ENCODE data around the gene KPNB1. TPM values are rescaled to one million over a fixed set of nuclear protein-coding genes. Genes with fewer than 3 reads are reported as not detected.
A peak's percentile ranks its signal among the peaks of the same experiment; 100 is the strongest.

KPNB1 gene
- polyA plus RNA-seq, 3 donors: 5.8 to 83.3 (median 13.2) TPM

DNA sequence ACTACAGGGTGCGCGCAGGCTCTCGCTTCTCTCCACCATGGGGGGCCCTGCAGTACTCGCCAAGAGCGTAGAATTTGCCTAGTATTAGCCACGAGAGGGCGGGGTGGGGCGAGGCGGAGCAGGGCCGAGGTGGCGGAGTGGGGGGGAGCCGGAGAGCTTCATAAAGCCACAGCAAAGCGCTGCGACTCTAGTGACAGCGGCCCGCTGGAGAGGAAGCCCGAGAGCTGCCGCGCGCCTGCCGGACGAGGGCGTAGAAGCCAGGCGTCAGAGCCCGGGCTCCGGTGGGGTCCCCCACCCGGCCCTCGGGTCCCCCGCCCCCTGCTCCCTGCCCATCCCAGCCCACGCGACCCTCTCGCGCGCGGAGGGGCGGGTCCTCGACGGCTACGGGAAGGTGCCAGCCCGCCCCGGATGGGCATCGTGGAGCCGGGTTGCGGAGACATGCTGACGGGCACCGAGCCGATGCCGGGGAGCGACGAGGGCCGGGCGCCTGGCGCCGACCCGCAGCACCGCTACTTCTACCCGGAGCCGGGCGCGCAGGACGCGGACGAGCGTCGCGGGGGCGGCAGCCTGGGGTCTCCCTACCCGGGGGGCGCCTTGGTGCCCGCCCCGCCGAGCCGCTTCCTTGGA, 83.4 kb downstream of the KPNB1 start, which contains the start of gene TBX21:
TBX21 (plus strand) TSS at position 190 of the 627 bp plus-strand sequence; CDS start at position 409, 219 bp downstream.
- Mint-ChIP-seq H3K4me1 (peaks cover 12% of the 10 kb centered on the region), H3K27ac (peak within 1 kb of the TSS in 2 of 7 donors; percentile 31 to 73), H3K4me3 (peak within 1 kb of the TSS; percentile 74 to 94), H3K9me3 (peaks cover 0 to 14% (median 5%) of the 10 kb centered on the region in 7 donors), H3K36me3 (peaks cover 2 to 7% of the 10 kb centered on the region in 2 donors), H3K27me3 (ENCODE audit: low read depth in 3 of 3) (peaks cover 56 to 70% (median 56%) of the 10 kb centered on the region in 3 donors)
- Histone ChIP-seq H3K79me2 (ENCODE audit: insufficient read depth, low read length) (no peaks in the 10 kb centered on the region), H3K27me3 (ENCODE audit: control insufficient read depth in 2 of 2, insufficient read depth in 2 of 2, low read length in 2 of 2) (peaks cover 18 to 51% of the 10 kb centered on the region in 2 donors), H3K4me3 (replicated peaks in 1 of 3; ENCODE audit: low read depth in 2 of 3, low read length in 3 of 3) (peak within 1 kb of the TSS in 1 of 3 experiments; percentile 51), H3K9ac (ENCODE audit: insufficient read depth, low read length, poor library complexity, severe bottlenecking) (peak within 1 kb of the TSS; percentile 36), H3K9me3 (replicated peaks in 1 of 2; ENCODE audit: control insufficient read depth in 1 of 2, insufficient read depth in 1 of 2, low read length in 2 of 2) (peaks cover 0 to 10% of the 10 kb centered on the region in 2 donors), H3K4me1 (ENCODE audit: control insufficient read depth in 1 of 2, insufficient read depth in 2 of 2, low read length in 2 of 2) (peaks cover 5 to 13% of the 10 kb centered on the region in 2 donors), H4K20me1 (ENCODE audit: insufficient read depth, low read length) (no peaks in the 10 kb centered on the region), H3K27ac (ENCODE audit: low read depth in 1 of 2, low read length in 2 of 2) (no peak within 1 kb of the TSS), H3K36me3 (replicated peaks in 1 of 2; ENCODE audit: control insufficient read depth in 1 of 2, insufficient read depth in 2 of 2, low read length in 2 of 2) (no peaks in the 10 kb centered on the region), H3K4me2 (replicated peaks; ENCODE audit: extremely low read depth, low read length, poor library complexity, severe bottlenecking) (peak within 1 kb of the TSS; percentile 64), H2AFZ (ENCODE audit: insufficient read depth, low read depth, low read length, poor library complexity, severe bottlenecking) (peak within 1 kb of the TSS; percentile 50)
- TF ChIP-seq, protein P1, sequence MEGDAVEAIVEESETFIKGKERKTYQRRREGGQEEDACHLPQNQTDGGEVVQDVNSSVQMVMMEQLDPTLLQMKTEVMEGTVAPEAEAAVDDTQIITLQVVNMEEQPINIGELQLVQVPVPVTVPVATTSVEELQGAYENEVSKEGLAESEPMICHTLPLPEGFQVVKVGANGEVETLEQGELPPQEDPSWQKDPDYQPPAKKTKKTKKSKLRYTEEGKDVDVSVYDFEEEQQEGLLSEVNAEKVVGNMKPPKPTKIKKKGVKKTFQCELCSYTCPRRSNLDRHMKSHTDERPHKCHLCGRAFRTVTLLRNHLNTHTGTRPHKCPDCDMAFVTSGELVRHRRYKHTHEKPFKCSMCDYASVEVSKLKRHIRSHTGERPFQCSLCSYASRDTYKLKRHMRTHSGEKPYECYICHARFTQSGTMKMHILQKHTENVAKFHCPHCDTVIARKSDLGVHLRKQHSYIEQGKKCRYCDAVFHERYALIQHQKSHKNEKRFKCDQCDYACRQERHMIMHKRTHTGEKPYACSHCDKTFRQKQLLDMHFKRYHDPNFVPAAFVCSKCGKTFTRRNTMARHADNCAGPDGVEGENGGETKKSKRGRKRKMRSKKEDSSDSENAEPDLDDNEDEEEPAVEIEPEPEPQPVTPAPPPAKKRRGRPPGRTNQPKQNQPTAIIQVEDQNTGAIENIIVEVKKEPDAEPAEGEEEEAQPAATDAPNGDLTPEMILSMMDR (IDR thresholded peaks at IDR 0.05): no peak
- WGBS (ENCODE audit: insufficient coverage): 1% methylated on average over 62 of the region's 73 CpGs
- intact Hi-C loops (cut with micrococcal nuclease): no loop called here
- DNase-seq: peak; percentile 42 to 64 (median 43)

DNA sequence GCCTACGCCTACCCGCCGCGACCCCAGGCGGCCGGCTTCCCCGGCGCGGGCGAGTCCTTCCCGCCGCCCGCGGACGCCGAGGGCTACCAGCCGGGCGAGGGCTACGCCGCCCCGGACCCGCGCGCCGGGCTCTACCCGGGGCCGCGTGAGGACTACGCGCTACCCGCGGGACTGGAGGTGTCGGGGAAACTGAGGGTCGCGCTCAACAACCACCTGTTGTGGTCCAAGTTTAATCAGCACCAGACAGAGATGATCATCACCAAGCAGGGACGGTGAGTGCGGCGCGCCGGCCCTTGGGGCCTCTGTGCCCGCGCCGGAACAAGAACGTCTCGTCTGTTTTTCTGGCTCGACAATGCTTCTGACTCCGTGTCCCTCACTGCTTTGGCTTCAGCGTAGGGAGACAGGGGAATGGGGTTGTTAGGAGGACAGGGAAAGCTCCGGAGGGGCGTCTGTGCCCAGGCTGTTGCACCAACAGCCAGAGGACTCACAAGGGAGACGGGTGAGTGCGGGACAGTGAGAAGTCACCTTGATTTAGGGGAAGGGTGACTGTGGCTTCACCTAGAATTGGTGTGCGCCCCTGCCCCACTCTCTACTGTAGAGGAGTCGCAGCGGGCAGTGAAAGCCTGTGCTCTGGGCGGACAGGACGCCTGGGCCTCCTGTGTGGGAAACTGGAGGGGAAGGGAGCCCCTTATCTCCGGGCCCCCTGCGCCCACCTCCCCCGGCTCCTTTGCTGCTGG, 84.1 kb downstream of the KPNB1 start:
- no peaks in the 10 kb centered on the region for H3K79me2 ChIP-seq (ENCODE audit: insufficient read depth, low read length)
- peaks cover 0 to 10% of the 10 kb centered on the region in 2 donors for H3K9me3 ChIP-seq (replicated peaks in 1 of 2; ENCODE audit: control insufficient read depth in 1 of 2, insufficient read depth in 1 of 2, low read length in 2 of 2)
- peak overlapping the region in 1 of 3 experiments; percentile 51 for H3K4me3 ChIP-seq (replicated peaks in 1 of 3; ENCODE audit: low read depth in 2 of 3, low read length in 3 of 3)
- Mint-ChIP-seq H3K4me1 (peaks cover 12% of the 10 kb centered on the region), H3K27me3 (ENCODE audit: low read depth in 3 of 3) (peaks cover 52 to 66% (median 56%) of the 10 kb centered on the region in 3 donors), H3K27ac (peak overlapping the region in 1 of 7 donors; percentile 73), H3K4me3 (peak overlapping the region; percentile 74 to 94), H3K9me3 (peaks cover 0 to 14% (median 3%) of the 10 kb centered on the region in 7 donors), H3K36me3 (peaks cover 2 to 7% of the 10 kb centered on the region in 2 donors)
- H3K36me3 ChIP-seq (replicated peaks in 1 of 2; ENCODE audit: control insufficient read depth in 1 of 2, insufficient read depth in 2 of 2, low read length in 2 of 2): no peaks in the 10 kb centered on the region
- intact Hi-C loops (cut with micrococcal nuclease): no loop called here
- WGBS (ENCODE audit: insufficient coverage): 3% methylated on average over 52 of the region's 60 CpGs
- no peak for DNase-seq
- H3K4me1 ChIP-seq (ENCODE audit: control insufficient read depth in 1 of 2, insufficient read depth in 2 of 2, low read length in 2 of 2): peaks cover 5 to 13% of the 10 kb centered on the region in 2 donors
- TF ChIP-seq, protein P1 (IDR thresholded peaks at IDR 0.05): no peak
- H3K4me2 ChIP-seq (replicated peaks; ENCODE audit: extremely low read depth, low read length, poor library complexity, severe bottlenecking): peak overlapping the region; percentile 64
- peak overlapping the region; percentile 42 for H2AFZ ChIP-seq (ENCODE audit: insufficient read depth, low read depth, low read length, poor library complexity, severe bottlenecking)
- no peak overlapping the region for H3K9ac ChIP-seq (ENCODE audit: insufficient read depth, low read length, poor library complexity, severe bottlenecking)
- H3K27ac ChIP-seq (ENCODE audit: low read depth in 1 of 2, low read length in 2 of 2): no peak overlapping the region
- H3K27me3 ChIP-seq (ENCODE audit: control insufficient read depth in 2 of 2, insufficient read depth in 2 of 2, low read length in 2 of 2): peaks cover 18 to 51% of the 10 kb centered on the region in 2 donors
- H4K20me1 ChIP-seq (ENCODE audit: insufficient read depth, low read length): no peaks in the 10 kb centered on the region

All from CD14-positive monocyte (primary cell).